ENCODE results near the gene REPIN1.

REPIN1 gene

DNA sequence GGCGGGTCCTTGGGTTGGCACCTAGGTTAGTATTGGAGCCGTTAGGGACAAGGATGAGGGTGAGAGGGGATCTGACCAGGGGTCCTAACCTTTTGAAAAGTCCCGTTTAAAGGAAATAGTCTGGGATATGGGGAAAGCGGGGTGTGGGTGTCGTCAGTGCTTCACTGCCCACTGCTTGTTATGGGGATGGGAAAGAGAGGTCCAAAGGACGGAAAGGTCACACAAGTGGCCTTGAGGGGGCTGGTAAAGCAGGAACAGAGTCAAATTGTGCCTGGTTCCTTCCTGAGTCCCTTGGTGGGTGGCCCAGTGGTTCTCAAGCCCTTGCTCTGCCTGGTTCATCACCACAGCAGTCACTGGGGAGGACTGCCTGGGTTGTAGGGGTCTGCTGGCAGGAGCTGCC is 7.9 kb downstream of the REPIN1 start:
- peaks cover 23% of the 10 kb centered on the region for H3K36me3 ChIP-seq (ENCODE audit: control insufficient read depth, insufficient read depth, low read length)
- no peak for DNase-seq (ENCODE audit: extremely low read depth, insufficient read length)
- H3K27me3 ChIP-seq (replicated peaks; ENCODE audit: control insufficient read depth, insufficient read depth, low read length): no peaks in the 10 kb centered on the region
- 0 out of 2 replicates have a peak overlapping the region, but pooled peaks have one; percentile 3 for H3K4me3 ChIP-seq (replicated peaks; ENCODE audit: low read depth, low read length)
- TF ChIP-seq, protein P1, sequence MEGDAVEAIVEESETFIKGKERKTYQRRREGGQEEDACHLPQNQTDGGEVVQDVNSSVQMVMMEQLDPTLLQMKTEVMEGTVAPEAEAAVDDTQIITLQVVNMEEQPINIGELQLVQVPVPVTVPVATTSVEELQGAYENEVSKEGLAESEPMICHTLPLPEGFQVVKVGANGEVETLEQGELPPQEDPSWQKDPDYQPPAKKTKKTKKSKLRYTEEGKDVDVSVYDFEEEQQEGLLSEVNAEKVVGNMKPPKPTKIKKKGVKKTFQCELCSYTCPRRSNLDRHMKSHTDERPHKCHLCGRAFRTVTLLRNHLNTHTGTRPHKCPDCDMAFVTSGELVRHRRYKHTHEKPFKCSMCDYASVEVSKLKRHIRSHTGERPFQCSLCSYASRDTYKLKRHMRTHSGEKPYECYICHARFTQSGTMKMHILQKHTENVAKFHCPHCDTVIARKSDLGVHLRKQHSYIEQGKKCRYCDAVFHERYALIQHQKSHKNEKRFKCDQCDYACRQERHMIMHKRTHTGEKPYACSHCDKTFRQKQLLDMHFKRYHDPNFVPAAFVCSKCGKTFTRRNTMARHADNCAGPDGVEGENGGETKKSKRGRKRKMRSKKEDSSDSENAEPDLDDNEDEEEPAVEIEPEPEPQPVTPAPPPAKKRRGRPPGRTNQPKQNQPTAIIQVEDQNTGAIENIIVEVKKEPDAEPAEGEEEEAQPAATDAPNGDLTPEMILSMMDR (IDR thresholded peaks at IDR 0.05; ENCODE audit: insufficient read depth, low read length, poor library complexity, severe bottlenecking): no peak

DNA sequence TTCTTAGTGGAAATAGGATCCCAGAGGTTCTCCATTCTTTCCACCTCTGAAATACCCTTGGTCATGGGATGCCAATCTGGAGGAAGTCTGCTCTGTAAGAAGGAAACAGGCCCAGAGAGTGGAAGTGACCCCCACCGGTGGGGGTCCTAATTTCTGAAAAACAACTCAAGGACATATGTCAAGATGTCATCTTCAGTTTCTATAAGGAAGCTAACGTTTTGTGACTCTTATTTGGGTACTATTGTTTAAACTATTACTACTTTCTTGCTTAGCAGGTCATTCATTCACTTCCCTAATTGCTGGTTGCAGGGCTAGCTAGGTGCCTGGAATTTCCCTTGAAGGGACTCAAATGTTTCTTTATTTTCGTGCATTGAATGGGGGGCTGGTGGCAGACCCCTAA is 8.6 kb downstream of the REPIN1 start:
- no peak for DNase-seq (ENCODE audit: extremely low read depth, insufficient read length)
- Histone ChIP-seq H3K36me3 (ENCODE audit: control insufficient read depth, insufficient read depth, low read length) (peaks cover 19% of the 10 kb centered on the region), H3K4me3 (replicated peaks; ENCODE audit: low read depth, low read length) (no peak overlapping the region), H3K27me3 (replicated peaks; ENCODE audit: control insufficient read depth, insufficient read depth, low read length) (no peaks in the 10 kb centered on the region)
- TF ChIP-seq, protein P1 (IDR thresholded peaks at IDR 0.05; ENCODE audit: insufficient read depth, low read length, poor library complexity, severe bottlenecking): no peak

DNA sequence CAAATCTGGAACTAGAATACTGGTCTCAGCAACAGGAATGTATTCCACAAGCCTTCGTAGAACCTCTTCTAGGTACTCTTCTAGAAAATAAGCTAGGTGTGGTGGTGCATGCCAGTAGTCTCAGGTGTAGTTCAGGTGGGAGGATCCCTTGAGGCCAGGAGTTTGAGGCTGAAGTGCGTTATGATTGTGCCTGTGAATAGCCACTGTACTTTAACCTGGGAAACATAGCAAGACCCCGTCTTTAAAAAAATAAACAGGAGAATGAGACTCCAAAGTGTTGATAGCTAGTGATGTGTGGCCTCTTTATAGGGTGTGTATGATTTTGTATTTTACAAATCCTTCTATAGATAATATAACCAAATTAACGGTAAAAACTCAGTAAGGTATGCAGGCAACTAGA is 9.0 kb downstream of the REPIN1 start:
- DNase-seq (ENCODE audit: extremely low read depth, insufficient read length): no peak
- Histone ChIP-seq H3K27me3 (replicated peaks; ENCODE audit: control insufficient read depth, insufficient read depth, low read length) (no peaks in the 10 kb centered on the region), H3K36me3 (ENCODE audit: control insufficient read depth, insufficient read depth, low read length) (peaks cover 17% of the 10 kb centered on the region), H3K4me3 (replicated peaks; ENCODE audit: low read depth, low read length) (no peak overlapping the region; the same call in 1 of the 2 replicates)
- TF ChIP-seq, protein P1 (IDR thresholded peaks at IDR 0.05; ENCODE audit: insufficient read depth, low read length, poor library complexity, severe bottlenecking): no peak

DNA sequence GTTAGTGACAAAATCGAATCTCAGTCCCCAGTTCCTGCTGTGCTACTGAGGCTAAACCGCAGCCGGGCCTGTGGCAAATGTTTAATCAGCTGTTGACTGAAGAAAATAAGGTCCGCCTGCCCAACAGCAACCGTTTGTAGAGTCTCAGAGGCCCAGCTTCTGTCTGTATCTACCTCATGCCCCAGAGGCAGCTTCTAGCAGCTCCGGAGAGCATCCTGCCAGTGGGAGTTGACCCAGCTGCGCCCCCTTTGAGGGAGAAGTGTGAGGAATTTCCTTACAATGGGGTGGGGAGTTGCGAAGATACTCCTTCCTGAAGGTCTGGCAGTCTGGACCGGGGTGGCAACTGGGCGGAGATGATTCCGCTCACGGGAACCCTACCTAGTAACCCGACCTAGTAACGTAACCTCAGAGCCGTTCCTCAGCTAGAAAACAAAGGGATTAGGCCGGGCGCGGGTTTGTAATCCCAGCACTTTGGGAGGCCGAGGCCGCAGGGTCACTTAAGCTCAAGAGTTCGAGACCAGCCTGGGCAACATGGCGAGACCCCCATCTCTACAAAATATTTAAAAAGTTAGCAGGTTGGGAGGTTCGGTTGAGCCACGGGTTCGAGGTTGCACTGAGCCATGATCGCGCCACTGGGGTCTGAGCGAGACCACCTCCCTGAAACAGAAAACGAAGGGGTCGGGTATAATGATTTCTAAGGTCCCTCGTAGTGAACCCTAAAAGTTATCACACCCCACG is 9.7 kb downstream of the REPIN1 start:
- TF ChIP-seq, protein P1 (IDR thresholded peaks at IDR 0.05; ENCODE audit: insufficient read depth, low read length, poor library complexity, severe bottlenecking): peak; percentile 14
- no peaks in the 10 kb centered on the region for H3K27me3 ChIP-seq (replicated peaks; ENCODE audit: control insufficient read depth, insufficient read depth, low read length)
- H3K36me3 ChIP-seq (ENCODE audit: control insufficient read depth, insufficient read depth, low read length): peaks cover 10% of the 10 kb centered on the region
- peak overlapping the region; percentile 83 for H3K4me3 ChIP-seq (replicated peaks; ENCODE audit: low read depth, low read length)
- DNase-seq (ENCODE audit: extremely low read depth, insufficient read length): peak; percentile 64

DNA sequence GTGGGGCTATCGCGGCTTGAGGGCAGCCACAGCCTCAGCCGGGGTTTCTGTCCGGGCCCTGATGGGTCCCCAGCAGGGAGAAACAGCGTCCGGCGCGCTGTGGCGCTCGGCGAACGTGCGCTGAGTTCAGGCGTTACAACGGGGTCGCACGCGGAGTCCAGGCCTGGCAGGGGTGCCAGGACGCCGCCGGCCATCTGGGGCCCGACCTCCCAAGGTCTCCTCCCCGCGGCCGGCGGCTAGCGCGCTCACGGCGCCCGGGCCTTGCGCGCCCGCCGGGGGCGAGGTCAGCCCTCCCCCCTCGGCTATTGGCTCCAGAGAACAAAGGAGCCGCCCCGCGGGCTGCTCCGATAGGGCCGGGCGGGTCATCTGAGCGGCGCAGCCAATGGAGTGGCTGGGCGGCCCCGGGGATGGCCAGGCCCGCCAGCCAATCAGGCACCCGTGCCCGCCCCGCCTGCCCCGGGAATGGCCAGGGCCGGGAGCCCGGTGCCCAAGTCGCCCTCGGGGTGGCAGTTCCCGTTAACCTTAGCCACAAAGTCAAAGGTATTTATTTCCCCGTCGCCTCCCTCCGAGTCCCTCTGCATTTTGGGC is 10.3 kb downstream of the REPIN1 start, which contains the start of gene ZNF775:
Gene ZNF775 (plus strand): TSS at position 478 of the 588 bp plus-strand sequence. CDS start 9,141 bp downstream, outside the sequence.
- Histone ChIP-seq H3K36me3 (ENCODE audit: control insufficient read depth, insufficient read depth, low read length) (peaks cover 6% of the 10 kb centered on the region), H3K27me3 (replicated peaks; ENCODE audit: control insufficient read depth, insufficient read depth, low read length) (no peaks in the 10 kb centered on the region), H3K4me3 (replicated peaks; ENCODE audit: low read depth, low read length) (peak within 1 kb of the TSS; percentile 86)
- DNase-seq (ENCODE audit: extremely low read depth, insufficient read length): peak; percentile 95
- TF ChIP-seq, protein P1 (IDR thresholded peaks at IDR 0.05; ENCODE audit: insufficient read depth, low read length, poor library complexity, severe bottlenecking): no peak

Data from GM06990 (cell line).